ENCODE measurements around the gene TNN. TPM values are rescaled to one million over a fixed set of nuclear protein-coding genes. Genes with fewer than 3 reads are reported as not detected.
A peak's percentile ranks its signal among the peaks of the same experiment; 100 is the strongest.

TNN gene
- total and polyA plus RNA-seq, 2 experiments from 2014 or later: 0.18 to 0.31 TPM

GRCh38 chr1:175033953-175034352, 33.7 kb upstream of the TNN start:
- no peak overlapping the region for H3K27ac ChIP-seq (ENCODE audit: low read depth)
- H3F3A ChIP-seq (replicated peaks; ENCODE audit: low read depth): no peaks in the 10 kb centered on the region
- 0 out of 2 replicates have a peak overlapping the region, but pooled peaks have one; percentile 32 for H2AFZ ChIP-seq
- no peaks in the 10 kb centered on the region for H3K36me3 ChIP-seq (ENCODE audit: insufficient read depth)
- no peaks in the 10 kb centered on the region for H3K9me2 ChIP-seq (ENCODE audit: insufficient read depth)
- no peaks in the 10 kb centered on the region for H4K20me1 ChIP-seq (replicated peaks; ENCODE audit: insufficient read depth)
- H3K79me2 ChIP-seq (replicated peaks; ENCODE audit: insufficient read depth): no peaks in the 10 kb centered on the region
- Mint-ChIP-seq H3K4me3 (no peak overlapping the region), H3K4me1 (peaks cover 27% of the 10 kb centered on the region), H3K9me3 (no peaks in the 10 kb centered on the region), H3K27me3 (ENCODE audit: insufficient read depth, low read depth, poor library complexity) (peaks cover 4% of the 10 kb centered on the region), H3K27ac (no peak overlapping the region), H3K36me3 (ENCODE audit: low read depth) (no peaks in the 10 kb centered on the region)
- no peak for DNase-seq (ENCODE audit: low spot score)
- no peak for ATAC-seq
- no peak overlapping the region for H3K4me2 ChIP-seq
- H3K27me3 ChIP-seq (ENCODE audit: insufficient read depth): no peaks in the 10 kb centered on the region
- TF ChIP-seq ZNF331 (CRISPR knock-in tag; IDR thresholded peaks at IDR 0.05; ENCODE audit: low read depth) (no peak), POLR2AphosphoS5 (IDR thresholded peaks at IDR 0.05; ENCODE audit: low read depth) (no peak), ETS1 (IDR thresholded peaks at IDR 0.05) (no peak), NANOG (IDR thresholded peaks at IDR 0.05; ENCODE audit: borderline replicate concordance) (no peak), CREB1 (CRISPR knock-in tag; IDR thresholded peaks at IDR 0.05; ENCODE audit: low read depth) (no peak), ZNF462 (CRISPR knock-in tag; IDR thresholded peaks at IDR 0.05) (no peak), STAT1 (IDR thresholded peaks at IDR 0.05; ENCODE audit: unreplicated experiment) (no peak), REST (IDR thresholded peaks at IDR 0.05; ENCODE audit: unreplicated experiment) (no peak), EZH2phosphoT487 (IDR thresholded peaks at IDR 0.05; ENCODE audit: unreplicated experiment) (no peak), ZNF114 (CRISPR knock-in tag; IDR thresholded peaks at IDR 0.05) (no peak), EZH2 (IDR thresholded peaks at IDR 0.05; ENCODE audit: low read depth, unreplicated experiment) (no peak), JUNB (IDR thresholded peaks at IDR 0.05; ENCODE audit: unreplicated experiment) (no peak), CTCF (conservative IDR thresholded peaks at IDR 0.05; ENCODE audit: low read depth in 2 of 2) (no peak)
- H3K4me1 ChIP-seq (ENCODE audit: insufficient read depth): peaks cover 17% of the 10 kb centered on the region
- H3K4me3 ChIP-seq: no peak overlapping the region

All from GM23338 (cell line).